Gastroesophageal sphincter (tissue), 4 donors: ENCODE measurements around the gene TENT4B. TPM values are rescaled to one million over a fixed set of nuclear protein-coding genes. Genes with fewer than 3 reads are reported as not detected.

Experiments used
- ATAC-seq: fragments of 150-250 bp; one replicate; pipeline ENCODE4 v1.9.1; 2016; ENCODE audit warnings: mild to moderate bottlenecking, moderate library complexity
- H3K27ac ChIP-seq, 4 donors: fragments of 200-600 bp; sonication (generic) in 3 of 4; 1 replicate in 3 of 4; 2 replicates in 1 of 4; pipeline ENCODE4 v1.5.1; 2016 to 2019
- H3K27me3 ChIP-seq: fragments of 200-600 bp; sonication (generic); one replicate; pipeline ENCODE4 v1.5.1; 2019
- H3K36me3 ChIP-seq, 2 donors: fragments of 200-600 bp; sonication (generic); one replicate each; pipeline ENCODE4 v1.5.1; 2019; ENCODE audit warnings: control low read depth in 1 of 2
- H3K4me1 ChIP-seq, 3 donors: fragments of 200-600 bp; sonication (generic); 1 replicate in 2 of 3; 2 replicates in 1 of 3; pipeline ENCODE4 v1.5.1; 2016 to 2019; ENCODE audit warnings: control low read depth in 2 of 3
- H3K4me3 ChIP-seq, 2 donors: fragments of 200-600 bp; sonication (generic); one replicate each; pipeline ENCODE4 v1.5.1; 2019; ENCODE audit warnings: mild to moderate bottlenecking in 1 of 2, moderate library complexity in 1 of 2
- H3K9me3 ChIP-seq, 3 donors: fragments of 200-600 bp; sonication (generic); one replicate each; pipeline ENCODE4 v1.5.1; 2017 to 2019; ENCODE audit warnings: control low read depth in 2 of 3
- CTCF ChIP-seq, 4 experiments: fragments of 200-600 bp in 2 of 4; fragments of 450-650 bp in 2 of 4; sonication (generic) in 1 of 4; IDR thresholded peaks; one replicate each; pipeline ENCODE4 v1.5.1; 2017 to 2019; ENCODE audit warnings: antibody characterized with exemption in 4 of 4, mild to moderate bottlenecking in 2 of 4, moderate library complexity in 2 of 4
- EP300 ChIP-seq: sonication (generic); formaldehyde crosslinking; IDR thresholded peaks from one replicate; pipeline ENCODE4 v1.6.1; 2017; ENCODE audit warnings: antibody characterized with exemption, mild to moderate bottlenecking
- POLR2A ChIP-seq, 2 donors: fragments of 450-650 bp; IDR thresholded peaks; one replicate each; pipeline ENCODE4 v1.6.1; 2017; ENCODE audit warnings: antibody characterized with exemption in 2 of 2, mild to moderate bottlenecking in 2 of 2, moderate library complexity in 1 of 2
- POLR2AphosphoS5 ChIP-seq: sonication (generic); formaldehyde crosslinking; IDR thresholded peaks from one replicate; pipeline ENCODE4 v1.6.1; 2017; ENCODE audit warnings: antibody characterized with exemption
- WGBS, 2 donors: methylation state at CpG; one replicate each; pipeline ENCODE4 v1.1.5; 2018; ENCODE audit warnings: low coverage in 1 of 2; 5-methylcytosine and 5-hydroxymethylcytosine counted together
- total RNA-seq, 4 donors: library from RNA; depleted of rRNA; stranded (reverse); fragments of >200 nt; gene quantifications; one replicate each; pipeline ENCODE4 v1.1.0, GENCODE V29; 2016

Gene TENT4B
- total RNA-seq, 4 donors from 2014 or later = 13.9 to 25.7 (median 20.9) TPM

GRCh38 chr16:50182441-50182840 lies 29.3 kb downstream of the TENT4B start:
- Histone ChIP-seq H3K4me1 (peaks cover 11 to 68% (median 25%) of the 10 kb centered on the region in 3 donors), H3K36me3 (no peaks in the 10 kb centered on the region), H3K9me3 (no peaks in the 10 kb centered on the region), H3K4me3 (no peak overlapping the region), H3K27ac (no peak overlapping the region), H3K27me3 (no peaks in the 10 kb centered on the region)
- ATAC-seq = no peak
- TF ChIP-seq CTCF (IDR thresholded peaks at IDR 0.05) (no peak), POLR2AphosphoS5 (no peak), POLR2A (IDR thresholded peaks at IDR 0.05) (no peak), EP300 (no peak)

GRCh38 chr16:50183316-50183715 lies 30.2 kb downstream of the TENT4B start:
- TF ChIP-seq EP300 = no peak
- no peak for TF ChIP-seq POLR2A (IDR thresholded peaks at IDR 0.05)
- no peak for TF ChIP-seq POLR2AphosphoS5
- no peak for TF ChIP-seq CTCF (IDR thresholded peaks at IDR 0.05)
- H3K27ac ChIP-seq = peak overlapping the region in 1 of 4 donors; percentile 10
- no peak overlapping the region for H3K4me3 ChIP-seq
- H3K9me3 ChIP-seq = no peaks in the 10 kb centered on the region
- H3K27me3 ChIP-seq = no peaks in the 10 kb centered on the region
- WGBS, 2 donors = 66 to 100% methylated on average over 2 to 3 of the region's 4 CpGs
- ATAC-seq = peak; percentile 34
- peaks cover 16 to 77% (median 25%) of the 10 kb centered on the region in 3 donors for H3K4me1 ChIP-seq
- H3K36me3 ChIP-seq = no peaks in the 10 kb centered on the region

DNA sequence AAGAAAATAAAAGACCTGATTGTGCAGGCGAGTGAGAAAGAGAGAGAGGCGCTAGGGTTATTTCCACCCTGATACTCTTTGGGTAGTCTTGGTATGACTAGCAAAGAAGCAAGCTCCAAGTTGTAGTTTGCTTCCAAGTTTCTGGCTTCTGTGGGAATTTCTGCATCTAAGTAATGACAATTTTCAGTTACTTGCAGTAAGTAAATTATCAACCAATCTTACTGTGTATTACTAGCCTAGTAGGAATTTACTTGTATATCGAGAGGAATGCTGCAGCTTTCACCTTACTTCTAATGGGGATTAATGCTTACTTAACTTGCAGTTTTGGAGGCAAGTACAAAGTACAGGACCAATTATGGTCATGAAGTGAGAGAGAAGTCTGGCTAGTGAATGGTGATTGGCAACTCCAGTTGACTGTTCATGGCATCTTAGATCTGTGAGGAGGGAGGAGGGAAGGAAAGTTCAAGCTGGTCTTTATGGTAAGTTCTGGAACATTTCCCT lies 31.9 kb downstream of the TENT4B start:
- no peak for ATAC-seq
- Histone ChIP-seq H3K27me3 (no peaks in the 10 kb centered on the region), H3K4me1 (peaks cover 24 to 94% (median 33%) of the 10 kb centered on the region in 3 donors), H3K4me3 (no peak overlapping the region), H3K36me3 (no peaks in the 10 kb centered on the region), H3K9me3 (no peaks in the 10 kb centered on the region), H3K27ac (peak overlapping the region; percentile 9 to 72 (median 64))
- WGBS, 2 donors = 29 to 40% methylated on average over 3 of the region's 3 CpGs
- no peak for TF ChIP-seq POLR2A (IDR thresholded peaks at IDR 0.05)
- TF ChIP-seq CTCF (IDR thresholded peaks at IDR 0.05) = no peak
- TF ChIP-seq EP300 = no peak
- peak; percentile 14 for TF ChIP-seq POLR2AphosphoS5

DNA sequence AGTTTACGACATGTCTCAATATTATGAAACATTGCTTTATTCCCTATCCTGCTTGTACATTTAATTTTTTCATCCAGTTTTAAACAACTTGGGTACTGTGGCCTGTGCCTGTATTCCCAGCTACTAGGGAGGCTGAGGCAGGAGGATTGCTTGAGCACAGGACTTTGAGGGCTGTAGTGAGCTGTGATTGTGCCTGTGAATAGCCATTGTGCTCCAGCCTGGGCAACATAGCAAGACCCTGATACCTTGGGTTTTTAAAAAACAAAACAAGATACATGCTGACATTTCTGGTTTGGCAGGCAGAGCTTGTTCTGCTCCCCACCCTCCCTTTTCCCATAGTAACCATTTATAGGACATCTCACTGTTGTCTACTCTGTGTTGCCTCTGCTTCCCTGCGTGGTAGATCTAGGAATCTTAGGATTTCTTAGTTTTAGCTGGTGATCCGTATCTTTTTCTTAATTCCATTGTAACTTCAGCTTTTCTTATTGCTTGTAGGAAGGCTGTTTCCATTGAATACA lies 35.6 kb downstream of the TENT4B start:
- Histone ChIP-seq H3K27ac (peak overlapping the region in 1 of 4 donors; percentile 30), H3K4me3 (no peak overlapping the region), H3K9me3 (no peaks in the 10 kb centered on the region), H3K27me3 (no peaks in the 10 kb centered on the region), H3K36me3 (no peaks in the 10 kb centered on the region), H3K4me1 (peaks cover 24 to 90% (median 24%) of the 10 kb centered on the region in 3 donors)
- no peak for TF ChIP-seq POLR2AphosphoS5
- no peak for ATAC-seq
- 67 to 69% methylated on average over 2 of the region's 3 CpGs for WGBS, 2 donors

- ATAC-seq = no peak
- no peak overlapping the region for H3K4me3 ChIP-seq
- 70 to 75% methylated on average over 2 of the region's 2 CpGs for WGBS, 2 donors
- TF ChIP-seq EP300 = no peak
- no peak for TF ChIP-seq CTCF (IDR thresholded peaks at IDR 0.05)
- no peak for TF ChIP-seq POLR2A (IDR thresholded peaks at IDR 0.05)
- TF ChIP-seq POLR2AphosphoS5 = no peak
- H3K27me3 ChIP-seq = no peaks in the 10 kb centered on the region
- no peak overlapping the region for H3K27ac ChIP-seq
- no peaks in the 10 kb centered on the region for H3K36me3 ChIP-seq
- peaks cover 17 to 81% (median 20%) of the 10 kb centered on the region in 3 donors for H3K4me1 ChIP-seq
- H3K9me3 ChIP-seq = no peaks in the 10 kb centered on the region
Observed at GRCh38 chr16:50190292-50190691, 37.2 kb downstream of the TENT4B start.
